Left cardiac atrium (tissue), 4 donors: ENCODE data around the gene USP32. TPM values are rescaled to one million over a fixed set of nuclear protein-coding genes. Genes with fewer than 3 reads are reported as not detected.

Source experiments
- ATAC-seq, 2 donors: fragments of 200-7000 bp; cut with Tn5 transposase; one replicate each; pipeline ENCODE4 v1.9.1; 2020; ENCODE audit warnings: mild to moderate bottlenecking in 2 of 2, moderate library complexity in 2 of 2
- DNase-seq: peaks from one replicate; pipeline ENCODE4 v3.0.0-alpha.2; 2020
- intact Hi-C, 2 donors: fragments of 100-400 bp; cut with DNase I; formaldehyde crosslinking; loops; one replicate each; pipeline versions ENCODE4 v1.14.1 to v1.15.1; 2022 to 2023
- total RNA-seq, 2 donors: library from RNA; stranded (reverse); fragmentation: NEBNext Ultra II Directional; extraction: Animal tissue kit (Norgen Biotek cat#: 25700); gene quantifications; one replicate each; pipeline ENCODE4 v1.2.1, GENCODE V29; 2021
- donor health status: DM: no; HTN: yes; CAD: no.
- donor health status: DM: no; HTN: yes; CAD: no; lungs with severe emphysema.
- donor health status: DM: yes; HTN: yes; CAD: no.
- donor health status: Dilated cardiomyopathy.

The USP32 gene
- total RNA-seq, 2 donors from 2014 or later, result 28.4 to 44.0 TPM

- DNase-seq (no peak), ATAC-seq (no peak)
- intact Hi-C loops, result no loop called here
Observed at GRCh38 chr17:60168654-60169053, 223.3 kb downstream of the USP32 start.

- ATAC-seq (no peak), DNase-seq (no peak)
- intact Hi-C loops, result no loop called here
Observed at GRCh38 chr17:60167065-60167741, 224.7 kb downstream of the USP32 start.

- DNase-seq (no peak), ATAC-seq (no peak)
- intact Hi-C loops, result no loop called here
Observed at GRCh38 chr17:60165971-60166370, 226.0 kb downstream of the USP32 start.

- DNase-seq, result no peak
- intact Hi-C loops, result no loop called here
- no peak for ATAC-seq
Observed at GRCh38 chr17:60165223-60165622, 226.7 kb downstream of the USP32 start.

GRCh38 chr17:60164697-60165096, 227.2 kb downstream of the USP32 start:
- no peak for ATAC-seq
- intact Hi-C loops, result no loop called here
- no peak for DNase-seq

GRCh38 chr17:60164164-60164563, 227.8 kb downstream of the USP32 start:
- DNase-seq (no peak), ATAC-seq (no peak)
- intact Hi-C loops, result no loop called here

- intact Hi-C loops, result no loop called here
- DNase-seq (no peak), ATAC-seq (peak; percentile 36 to 40)
Observed at GRCh38 chr17:60163108-60163784, 228.7 kb downstream of the USP32 start.

GRCh38 chr17:60161598-60162330, 230.2 kb downstream of the USP32 start:
- ATAC-seq, result peak in 1 of 2 donors; percentile 40
- DNase-seq, result no peak

GRCh38 chr17:60160829-60161501, 231.0 kb downstream of the USP32 start:
- intact Hi-C loops, result no loop called here
- DNase-seq, result no peak
- ATAC-seq, result no peak

More at GRCh38 chr17:60161598-60162330, 230.2 kb downstream of the USP32 start:
- intact Hi-C loops, result no loop called here

GRCh38 chr17:60159479-60159866, 232.5 kb downstream of the USP32 start:
- no peak for DNase-seq
- no peak for ATAC-seq
- intact Hi-C loops, result no loop called here

- DNase-seq, result no peak
- no peak for ATAC-seq
- intact Hi-C loops, result no loop called here
Observed at GRCh38 chr17:60158751-60159478, 233.0 kb downstream of the USP32 start.

- no peak for DNase-seq
Observed at GRCh38 chr17:60157487-60158040, 234.4 kb downstream of the USP32 start.

GRCh38 chr17:60156746-60157145, 235.2 kb downstream of the USP32 start:
- intact Hi-C loops, result no loop called here
- DNase-seq (no peak), ATAC-seq (no peak)

More at GRCh38 chr17:60157487-60158040, 234.4 kb downstream of the USP32 start:
- ATAC-seq, result no peak
- intact Hi-C loops, result no loop called here

- intact Hi-C loops, result no loop called here
- no peak for DNase-seq
- ATAC-seq, result no peak
Observed at GRCh38 chr17:60155815-60156214, 236.1 kb downstream of the USP32 start.

- intact Hi-C loops, result no loop called here
- no peak for ATAC-seq
- DNase-seq, result no peak
Observed at GRCh38 chr17:60155427-60155814, 236.5 kb downstream of the USP32 start.

GRCh38 chr17:60154616-60155426, 237.1 kb downstream of the USP32 start:
- ATAC-seq (peak; percentile 38 to 49), DNase-seq (no peak)
- intact Hi-C loops, result no loop called here

GRCh38 chr17:60153606-60154390, 238.1 kb downstream of the USP32 start:
- DNase-seq, result no peak
- intact Hi-C loops, result no loop called here
- ATAC-seq, result no peak
